ENCODE results near the gene SEZ6. TPM values are rescaled to one million over a fixed set of nuclear protein-coding genes. Genes with fewer than 3 reads are reported as not detected.

SEZ6 gene
- total RNA-seq, 1 donor from 2014 or later, result 6.7 TPM

DNA sequence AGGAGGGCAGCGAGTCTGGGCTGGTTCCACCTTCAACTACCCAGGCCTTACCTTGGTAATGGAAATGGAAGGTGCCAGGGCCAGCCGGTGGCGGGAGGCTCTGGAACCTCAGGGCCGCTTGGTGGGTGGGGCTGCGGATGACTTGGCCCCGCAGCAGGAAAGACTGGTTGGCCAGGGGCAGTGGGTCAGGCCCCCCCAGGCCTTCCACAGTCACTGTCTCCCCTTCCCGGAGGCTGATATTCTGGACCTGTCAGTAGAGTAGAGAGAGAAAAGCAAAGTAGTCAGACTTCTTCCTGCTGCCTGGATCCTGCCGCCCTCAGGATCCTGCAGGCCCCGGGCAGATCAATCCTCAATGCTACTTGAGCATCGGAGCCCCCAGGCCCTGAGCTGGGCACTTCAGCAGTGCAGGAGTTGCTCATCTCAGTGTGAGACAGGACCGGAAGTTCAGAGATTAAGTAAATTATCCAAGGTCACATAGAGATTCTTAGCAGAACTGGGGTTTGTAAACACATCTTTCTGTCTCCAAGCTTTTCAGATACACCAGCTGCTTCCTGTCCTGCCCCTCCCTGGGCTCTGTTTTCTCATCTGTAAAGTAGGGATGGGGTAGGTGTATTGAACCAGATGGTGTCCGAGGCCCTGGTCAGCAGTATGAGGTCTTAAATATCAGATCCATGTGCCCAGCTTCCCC, 36.0 kb downstream of the SEZ6 start:
- no peak overlapping the region for H3K27ac Mint-ChIP-seq (ENCODE audit: unreplicated experiment)

DNA sequence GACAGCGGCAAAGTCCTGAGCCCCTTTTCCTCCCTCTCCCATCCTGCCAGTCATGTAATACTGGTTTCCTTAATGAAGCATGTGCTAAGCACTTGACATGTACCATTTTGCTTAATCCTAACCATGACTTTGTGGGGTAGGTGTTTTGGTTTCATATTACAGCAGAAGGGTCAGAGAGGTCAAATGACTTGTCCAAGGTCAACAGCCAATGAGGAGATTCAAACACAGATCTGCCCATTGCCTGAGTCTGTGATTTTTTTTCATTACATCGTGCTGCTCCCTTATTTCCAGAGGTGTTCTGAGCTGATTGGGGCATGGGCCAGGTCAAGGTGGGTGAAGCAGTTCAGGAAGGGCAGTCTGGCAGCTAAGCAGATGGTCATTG, 36.9 kb downstream of the SEZ6 start:
- H3K9me3 Mint-ChIP-seq (ENCODE audit: unreplicated experiment), result peaks cover 2% of the 10 kb centered on the region
- peaks cover 35% of the 10 kb centered on the region for H3K4me1 Mint-ChIP-seq (ENCODE audit: low read depth, unreplicated experiment)
- TF ChIP-seq, protein P1, sequence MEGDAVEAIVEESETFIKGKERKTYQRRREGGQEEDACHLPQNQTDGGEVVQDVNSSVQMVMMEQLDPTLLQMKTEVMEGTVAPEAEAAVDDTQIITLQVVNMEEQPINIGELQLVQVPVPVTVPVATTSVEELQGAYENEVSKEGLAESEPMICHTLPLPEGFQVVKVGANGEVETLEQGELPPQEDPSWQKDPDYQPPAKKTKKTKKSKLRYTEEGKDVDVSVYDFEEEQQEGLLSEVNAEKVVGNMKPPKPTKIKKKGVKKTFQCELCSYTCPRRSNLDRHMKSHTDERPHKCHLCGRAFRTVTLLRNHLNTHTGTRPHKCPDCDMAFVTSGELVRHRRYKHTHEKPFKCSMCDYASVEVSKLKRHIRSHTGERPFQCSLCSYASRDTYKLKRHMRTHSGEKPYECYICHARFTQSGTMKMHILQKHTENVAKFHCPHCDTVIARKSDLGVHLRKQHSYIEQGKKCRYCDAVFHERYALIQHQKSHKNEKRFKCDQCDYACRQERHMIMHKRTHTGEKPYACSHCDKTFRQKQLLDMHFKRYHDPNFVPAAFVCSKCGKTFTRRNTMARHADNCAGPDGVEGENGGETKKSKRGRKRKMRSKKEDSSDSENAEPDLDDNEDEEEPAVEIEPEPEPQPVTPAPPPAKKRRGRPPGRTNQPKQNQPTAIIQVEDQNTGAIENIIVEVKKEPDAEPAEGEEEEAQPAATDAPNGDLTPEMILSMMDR (IDR thresholded peaks at IDR 0.05; ENCODE audit: partially characterized antibody, unreplicated experiment), result no peak
- H3K27me3 Mint-ChIP-seq (ENCODE audit: unreplicated experiment), result peaks cover 6% of the 10 kb centered on the region
- H3K4me3 Mint-ChIP-seq (ENCODE audit: unreplicated experiment), result no peak overlapping the region
- no peaks in the 10 kb centered on the region for H3K36me3 Mint-ChIP-seq (ENCODE audit: unreplicated experiment)
- H3K27ac Mint-ChIP-seq (ENCODE audit: unreplicated experiment), result no peak overlapping the region
- no peak for DNase-seq

More for the DNA sequence above, 36.0 kb downstream of the SEZ6 start:
- Mint-ChIP-seq H3K9me3 (ENCODE audit: unreplicated experiment) (peaks cover 7% of the 10 kb centered on the region), H3K36me3 (ENCODE audit: unreplicated experiment) (no peaks in the 10 kb centered on the region), H3K4me1 (ENCODE audit: low read depth, unreplicated experiment) (peaks cover 40% of the 10 kb centered on the region), H3K4me3 (ENCODE audit: unreplicated experiment) (peak overlapping the region; percentile 26), H3K27me3 (ENCODE audit: unreplicated experiment) (peaks cover 6% of the 10 kb centered on the region)
- no peak for DNase-seq
- TF ChIP-seq, protein P1 (IDR thresholded peaks at IDR 0.05; ENCODE audit: partially characterized antibody, unreplicated experiment), result no peak

DNA sequence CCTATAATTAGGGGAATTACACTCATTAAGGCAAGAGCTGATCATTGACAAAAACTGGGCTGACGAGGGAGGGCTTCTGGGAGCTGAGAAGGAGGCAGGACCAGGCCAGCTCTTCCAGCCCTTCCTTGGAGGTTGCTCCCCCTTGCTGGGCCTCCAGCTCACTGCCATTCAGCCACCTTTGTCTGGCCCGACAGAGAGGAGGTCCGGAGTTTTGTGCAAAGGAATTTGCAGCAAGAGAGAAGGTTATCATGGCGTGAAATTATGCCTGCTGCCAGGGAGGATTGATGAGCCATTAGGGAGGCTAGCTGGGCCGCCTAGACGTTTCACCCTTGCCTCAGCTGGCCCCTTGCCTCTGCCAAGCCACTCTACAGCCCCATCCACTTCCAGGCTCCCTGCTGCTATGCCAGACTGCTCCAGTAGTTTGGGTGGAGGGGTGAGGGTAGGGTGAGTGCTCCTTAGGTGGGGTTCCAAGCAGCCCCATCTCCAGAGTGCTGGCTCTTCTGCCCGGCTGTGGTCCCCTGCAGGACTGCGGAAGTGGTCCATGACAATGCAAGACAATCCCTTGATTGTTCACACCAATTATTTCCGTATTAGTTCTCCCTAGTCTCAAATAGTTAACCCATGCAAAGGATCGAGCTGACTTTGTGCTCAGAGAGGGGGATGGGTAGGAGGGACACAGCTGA, 37.5 kb downstream of the SEZ6 start:
- Mint-ChIP-seq H3K36me3 (ENCODE audit: unreplicated experiment) (no peaks in the 10 kb centered on the region), H3K4me1 (ENCODE audit: low read depth, unreplicated experiment) (peaks cover 30% of the 10 kb centered on the region), H3K27ac (ENCODE audit: unreplicated experiment) (no peak overlapping the region), H3K4me3 (ENCODE audit: unreplicated experiment) (no peak overlapping the region), H3K27me3 (ENCODE audit: unreplicated experiment) (peaks cover 6% of the 10 kb centered on the region), H3K9me3 (ENCODE audit: unreplicated experiment) (peaks cover 2% of the 10 kb centered on the region)
- TF ChIP-seq, protein P1 (IDR thresholded peaks at IDR 0.05; ENCODE audit: partially characterized antibody, unreplicated experiment), result no peak
- DNase-seq, result no peak

DNA sequence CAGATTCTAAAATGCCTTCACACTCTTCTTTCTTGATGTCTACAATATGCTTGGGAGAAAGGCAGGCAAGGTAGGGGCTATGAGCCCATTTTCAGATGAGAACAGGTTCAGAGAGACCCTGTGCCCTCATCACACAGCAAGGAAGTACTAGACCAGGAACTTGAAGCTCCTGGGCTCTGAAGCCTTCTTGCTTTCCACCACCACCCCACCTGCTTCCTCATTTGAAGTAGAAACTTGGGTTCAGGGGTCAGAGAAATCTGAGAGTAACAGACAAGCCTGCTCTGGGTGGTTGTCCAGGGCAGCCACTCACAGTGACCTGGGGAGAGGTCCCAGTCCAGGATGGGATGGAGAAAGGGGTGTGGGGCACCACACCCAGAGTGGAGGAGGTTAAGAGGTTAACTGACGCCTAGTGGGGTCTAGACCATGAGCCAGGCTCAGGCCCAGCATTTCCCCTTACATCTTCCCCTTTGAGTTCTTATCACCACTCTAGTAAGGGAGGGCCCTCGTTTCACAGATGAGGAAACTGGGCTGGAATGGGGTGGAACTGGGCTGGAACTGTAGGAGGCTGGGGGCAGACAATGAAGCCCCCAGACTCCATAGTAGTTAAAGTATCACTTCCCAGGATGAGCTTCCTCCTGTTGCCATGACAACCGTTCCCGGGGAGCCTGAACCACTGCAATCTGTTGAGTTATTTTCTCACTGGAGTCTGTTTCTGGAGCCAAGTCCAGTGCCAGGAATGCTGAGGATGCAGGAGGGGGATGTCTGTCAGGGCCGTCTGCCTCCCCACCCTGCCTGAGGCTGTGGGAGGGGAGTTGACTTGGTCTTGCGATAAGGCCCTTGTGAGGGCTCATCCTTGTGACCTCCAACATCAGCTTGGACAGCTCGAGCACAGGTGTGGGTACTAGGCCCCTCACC, 38.4 kb downstream of the SEZ6 start:
- TF ChIP-seq, protein P1 (IDR thresholded peaks at IDR 0.05; ENCODE audit: partially characterized antibody, unreplicated experiment), result no peak
- peaks cover 22% of the 10 kb centered on the region for H3K4me1 Mint-ChIP-seq (ENCODE audit: low read depth, unreplicated experiment)
- H3K9me3 Mint-ChIP-seq (ENCODE audit: unreplicated experiment), result peaks cover 2% of the 10 kb centered on the region
- H3K36me3 Mint-ChIP-seq (ENCODE audit: unreplicated experiment), result no peaks in the 10 kb centered on the region
- H3K27ac Mint-ChIP-seq (ENCODE audit: unreplicated experiment), result no peak overlapping the region
- no peak overlapping the region for H3K4me3 Mint-ChIP-seq (ENCODE audit: unreplicated experiment)
- DNase-seq, result no peak
- H3K27me3 Mint-ChIP-seq (ENCODE audit: unreplicated experiment), result peaks cover 8% of the 10 kb centered on the region
